ENCODE results near the gene GIT2.

DNA sequence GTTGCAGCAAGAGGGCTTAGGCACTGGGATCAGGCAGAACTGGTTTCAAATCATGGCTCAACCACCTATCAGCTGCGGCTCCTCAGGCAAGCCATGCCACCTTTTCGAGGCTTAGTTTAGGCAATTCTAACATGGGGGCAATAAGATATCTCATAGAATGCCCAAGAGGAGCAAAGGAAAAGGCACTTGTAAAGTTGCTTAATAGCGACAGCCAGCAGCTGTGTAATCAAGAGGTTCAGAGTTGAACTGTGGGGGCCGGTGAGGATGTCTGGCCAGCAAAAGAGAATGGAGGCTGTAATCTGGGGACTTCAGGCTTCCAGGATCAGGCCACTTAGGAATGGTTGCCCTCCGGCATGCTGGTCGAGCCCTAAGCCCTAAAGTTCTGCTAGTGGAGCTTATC lies 99.1 kb downstream of the GIT2 start:
- TF ChIP-seq, protein P1, sequence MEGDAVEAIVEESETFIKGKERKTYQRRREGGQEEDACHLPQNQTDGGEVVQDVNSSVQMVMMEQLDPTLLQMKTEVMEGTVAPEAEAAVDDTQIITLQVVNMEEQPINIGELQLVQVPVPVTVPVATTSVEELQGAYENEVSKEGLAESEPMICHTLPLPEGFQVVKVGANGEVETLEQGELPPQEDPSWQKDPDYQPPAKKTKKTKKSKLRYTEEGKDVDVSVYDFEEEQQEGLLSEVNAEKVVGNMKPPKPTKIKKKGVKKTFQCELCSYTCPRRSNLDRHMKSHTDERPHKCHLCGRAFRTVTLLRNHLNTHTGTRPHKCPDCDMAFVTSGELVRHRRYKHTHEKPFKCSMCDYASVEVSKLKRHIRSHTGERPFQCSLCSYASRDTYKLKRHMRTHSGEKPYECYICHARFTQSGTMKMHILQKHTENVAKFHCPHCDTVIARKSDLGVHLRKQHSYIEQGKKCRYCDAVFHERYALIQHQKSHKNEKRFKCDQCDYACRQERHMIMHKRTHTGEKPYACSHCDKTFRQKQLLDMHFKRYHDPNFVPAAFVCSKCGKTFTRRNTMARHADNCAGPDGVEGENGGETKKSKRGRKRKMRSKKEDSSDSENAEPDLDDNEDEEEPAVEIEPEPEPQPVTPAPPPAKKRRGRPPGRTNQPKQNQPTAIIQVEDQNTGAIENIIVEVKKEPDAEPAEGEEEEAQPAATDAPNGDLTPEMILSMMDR (IDR thresholded peaks at IDR 0.05; ENCODE audit: poor library complexity): no peak
- TF ChIP-seq EZH2 (IDR thresholded peaks at IDR 0.05; ENCODE audit: borderline replicate concordance) (no peak), EZH2phosphoT487 (IDR thresholded peaks at IDR 0.05; ENCODE audit: low read depth, severe bottlenecking, unreplicated experiment) (no peak)

Data from hepatocyte (in vitro differentiated cells).